DMS 273 treated with DMSO at 0.1 percent for 48 hours (cell line): ENCODE data around the gene APOL3.
"Not testable (repeated sequence)": the region's sequence is repeated elsewhere in the genome, so short reads cannot be mapped to it uniquely, and the experiment has no call there.

Source experiments
- DNase-seq: peaks from one replicate; lab custom pipeline; 2025; lab: John Stamatoyannopoulos, UW

The APOL3 gene

DNA sequence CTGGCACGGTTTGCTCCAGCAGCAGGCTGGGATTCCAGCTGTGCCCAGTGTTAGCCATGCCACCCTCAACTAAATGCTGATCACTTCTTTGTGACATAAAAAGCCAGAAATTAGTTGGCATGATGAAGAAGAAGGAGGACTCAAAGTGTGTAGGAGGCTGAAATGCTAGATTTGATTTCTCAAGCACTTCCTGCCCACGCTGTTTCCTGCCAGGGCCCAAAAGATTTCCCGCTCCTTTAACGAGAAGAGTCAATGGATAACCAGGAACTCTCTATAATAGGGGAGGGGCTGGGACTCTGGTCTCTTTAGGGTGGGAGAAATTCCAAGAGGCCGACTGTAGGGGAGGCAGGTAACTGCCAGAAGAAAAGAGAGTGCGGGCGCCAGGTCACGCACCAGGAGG, 26.4 kb downstream of the APOL3 start:
- DNase-seq, result no peak

GRCh38 chr22:36131907-36132306, 28.6 kb downstream of the APOL3 start:
- DNase-seq, result no peak

GRCh38 chr22:36129486-36130388, 30.8 kb downstream of the APOL3 start:
- DNase-seq, result no peak

- no peak for DNase-seq
Observed at GRCh38 chr22:36129071-36129470, 31.5 kb downstream of the APOL3 start.

DNA sequence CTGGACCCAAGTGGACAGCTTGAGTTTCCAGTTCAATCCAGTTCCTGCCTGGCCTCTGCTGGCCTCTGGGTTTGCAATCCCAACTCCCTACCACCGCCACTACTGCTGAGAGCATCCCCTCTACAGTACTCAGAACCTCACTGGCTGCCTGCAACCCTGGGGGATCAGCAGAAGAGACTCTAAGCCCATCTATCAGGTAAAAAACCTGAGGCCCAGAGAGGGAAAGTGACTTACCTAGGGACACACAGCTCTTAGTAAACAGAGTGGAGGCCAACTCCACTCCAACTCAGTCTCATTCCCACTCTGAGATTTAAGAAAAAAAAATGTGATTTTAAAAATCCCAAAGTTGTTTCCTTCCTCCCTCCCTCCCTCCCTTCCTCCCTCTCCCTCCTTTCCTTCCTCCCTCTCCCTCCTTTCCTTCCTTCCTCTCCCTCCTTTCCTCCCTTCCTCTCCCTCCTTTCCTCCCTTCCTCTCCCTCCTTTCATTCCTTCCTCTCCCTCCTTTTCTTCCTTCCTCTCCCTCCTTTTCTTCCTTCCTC, 34.5 kb downstream of the APOL3 start:
- DNase-seq, result no peak

GRCh38 chr22:36125434-36125833, 35.1 kb downstream of the APOL3 start:
- DNase-seq, result no peak

GRCh38 chr22:36124666-36125065, 35.9 kb downstream of the APOL3 start:
- no peak for DNase-seq

GRCh38 chr22:36123673-36124630, 36.6 kb downstream of the APOL3 start:
- peak; percentile 79 for DNase-seq

GRCh38 chr22:36120621-36121351, 39.8 kb downstream of the APOL3 start:
- DNase-seq, result not testable (repeated sequence)

GRCh38 chr22:36117053-36117554, 43.5 kb downstream of the APOL3 start:
- no peak for DNase-seq

DNA sequence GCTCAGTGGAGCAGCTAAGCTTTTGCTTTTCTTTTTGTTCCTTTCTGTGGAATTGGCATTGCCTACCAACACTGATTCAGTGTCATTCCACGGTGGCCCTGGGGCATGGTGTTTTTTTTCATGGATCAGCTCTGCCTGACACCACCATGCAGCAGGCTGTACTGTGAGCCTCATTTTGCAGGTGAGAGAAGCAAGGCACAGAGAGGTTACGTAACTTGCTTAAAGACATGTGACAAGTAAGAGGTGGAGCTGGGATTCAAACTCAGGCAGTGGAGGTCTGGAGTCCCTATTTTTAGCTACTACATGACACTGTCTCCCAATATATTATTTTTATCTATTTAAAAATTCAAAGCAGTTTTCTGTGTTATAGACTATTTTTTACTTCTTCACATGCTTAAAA, 44.4 kb downstream of the APOL3 start:
- DNase-seq, result no peak

GRCh38 chr22:36113121-36113520, 47.4 kb downstream of the APOL3 start:
- DNase-seq, result no peak

GRCh38 chr22:36111316-36111715, 49.2 kb downstream of the APOL3 start:
- DNase-seq, result no peak

DNA sequence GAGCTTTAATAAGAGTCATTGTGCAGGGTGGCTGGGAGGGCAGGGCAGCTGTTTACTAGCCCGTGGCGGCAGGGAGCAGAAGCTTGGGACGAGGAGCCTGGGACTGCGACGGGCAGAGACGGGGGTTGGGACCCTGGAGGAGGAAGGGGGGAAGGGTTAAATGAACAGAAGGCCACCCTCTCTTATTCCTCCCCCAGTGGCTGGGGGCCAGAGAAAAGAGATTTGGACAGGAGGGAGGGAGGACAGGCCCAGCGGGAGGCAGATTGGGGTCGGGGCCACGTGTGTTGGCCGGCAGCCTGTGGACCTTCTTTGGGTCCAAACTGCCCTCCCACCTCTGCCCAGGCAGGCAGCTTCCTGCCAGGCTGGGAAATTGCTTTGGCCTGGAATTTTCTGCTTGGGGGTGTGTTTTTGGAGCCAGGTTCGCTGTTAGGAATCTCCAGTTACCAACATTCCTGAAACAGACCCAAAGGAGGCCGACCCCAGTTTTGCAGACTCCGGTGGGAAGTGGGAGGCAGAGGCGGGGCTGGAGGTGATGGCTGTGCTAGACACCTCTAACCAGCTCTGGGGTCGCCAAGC, 50.2 kb downstream of the APOL3 start:
- DNase-seq, result no peak

GRCh38 chr22:36107436-36107835, 53.1 kb downstream of the APOL3 start:
- no peak for DNase-seq

GRCh38 chr22:36106910-36107309, 53.6 kb downstream of the APOL3 start:
- DNase-seq, result no peak

DNA sequence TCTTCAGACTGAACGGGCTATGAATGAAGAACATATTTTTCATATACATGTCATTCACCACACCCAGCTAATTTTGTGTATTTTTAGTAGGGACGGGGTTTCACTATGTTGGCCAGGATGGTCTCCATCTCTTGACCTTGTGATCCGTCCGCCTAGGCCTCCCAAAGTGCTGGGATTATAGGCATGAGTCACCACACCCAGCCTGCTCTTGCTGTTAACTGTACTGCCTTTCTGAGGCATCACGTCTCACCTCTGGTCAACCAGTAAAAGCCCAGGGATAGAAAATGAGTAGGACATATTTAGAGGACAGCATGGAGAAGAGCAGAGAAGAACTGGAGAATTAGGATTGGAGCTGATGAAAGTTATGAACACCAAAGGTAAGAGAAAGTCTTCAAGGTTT, 55.6 kb downstream of the APOL3 start:
- no peak for DNase-seq

GRCh38 chr22:36104435-36104834, 56.1 kb downstream of the APOL3 start:
- no peak for DNase-seq

- DNase-seq, result no peak
Observed at GRCh38 chr22:36103891-36104290, 56.7 kb downstream of the APOL3 start.

GRCh38 chr22:36102995-36103394, 57.6 kb downstream of the APOL3 start:
- no peak for DNase-seq

DNA sequence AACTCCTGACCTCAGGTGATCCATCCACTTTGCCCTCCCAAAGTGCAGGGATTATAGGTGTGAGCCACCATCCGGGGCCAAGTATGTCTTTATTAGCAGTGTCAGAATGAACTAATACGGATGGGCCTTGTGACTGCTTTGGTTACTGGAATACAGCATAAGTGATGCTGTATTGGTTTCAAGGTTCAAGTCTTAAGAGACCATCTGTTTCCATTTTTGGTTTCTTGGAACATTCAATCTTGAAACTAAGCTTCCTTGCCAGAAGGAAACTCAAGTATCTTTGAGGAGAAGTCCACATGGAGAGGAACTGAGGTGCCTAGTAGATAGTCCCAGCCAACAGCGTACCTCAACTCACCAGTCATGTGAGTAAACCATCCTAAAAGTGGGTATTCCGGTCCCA, 58.8 kb downstream of the APOL3 start:
- no peak for DNase-seq
